ENCODE results near the gene TGDS. TPM values are rescaled to one million over a fixed set of nuclear protein-coding genes. Genes with fewer than 3 reads are reported as not detected.

Gene TGDS
- total RNA-seq, 1 donor from 2014 or later, result 7.2 TPM

- Mint-ChIP-seq H3K36me3 (ENCODE audit: unreplicated experiment) (peaks cover 49% of the 10 kb centered on the region), H3K4me3 (ENCODE audit: unreplicated experiment) (no peak overlapping the region), H3K9me3 (ENCODE audit: unreplicated experiment) (no peaks in the 10 kb centered on the region), H3K27ac (ENCODE audit: unreplicated experiment) (no peak overlapping the region), H3K4me1 (ENCODE audit: unreplicated experiment) (no peaks in the 10 kb centered on the region), H3K27me3 (ENCODE audit: unreplicated experiment) (no peaks in the 10 kb centered on the region)
- no peak for TF ChIP-seq CTCF (IDR thresholded peaks at IDR 0.05)
- DNase-seq (ENCODE audit: extremely low spot score, unreplicated experiment), result no peak
These were observed 36.5 kb upstream of the TGDS start for GRCh38 chr13:94632226-94632980.

- DNase-seq (ENCODE audit: extremely low spot score, unreplicated experiment), result no peak
- no peak overlapping the region for H3K4me3 Mint-ChIP-seq (ENCODE audit: unreplicated experiment)
- H3K4me1 Mint-ChIP-seq (ENCODE audit: unreplicated experiment), result no peaks in the 10 kb centered on the region
- H3K36me3 Mint-ChIP-seq (ENCODE audit: unreplicated experiment), result peaks cover 52% of the 10 kb centered on the region
- no peaks in the 10 kb centered on the region for H3K9me3 Mint-ChIP-seq (ENCODE audit: unreplicated experiment)
- no peak overlapping the region for H3K27ac Mint-ChIP-seq (ENCODE audit: unreplicated experiment)
- no peak for TF ChIP-seq CTCF (IDR thresholded peaks at IDR 0.05)
- no peaks in the 10 kb centered on the region for H3K27me3 Mint-ChIP-seq (ENCODE audit: unreplicated experiment)
These were observed 34.9 kb upstream of the TGDS start for GRCh38 chr13:94630858-94631257.

- H3K4me1 Mint-ChIP-seq (ENCODE audit: unreplicated experiment), result no peaks in the 10 kb centered on the region
- H3K36me3 Mint-ChIP-seq (ENCODE audit: unreplicated experiment), result peaks cover 39% of the 10 kb centered on the region
- no peaks in the 10 kb centered on the region for H3K27me3 Mint-ChIP-seq (ENCODE audit: unreplicated experiment)
- no peak for DNase-seq (ENCODE audit: extremely low spot score, unreplicated experiment)
- no peak overlapping the region for H3K4me3 Mint-ChIP-seq (ENCODE audit: unreplicated experiment)
- TF ChIP-seq CTCF (IDR thresholded peaks at IDR 0.05), result no peak
- H3K9me3 Mint-ChIP-seq (ENCODE audit: unreplicated experiment), result no peaks in the 10 kb centered on the region
- H3K27ac Mint-ChIP-seq (ENCODE audit: unreplicated experiment), result no peak overlapping the region
These were observed 27.4 kb upstream of the TGDS start for GRCh38 chr13:94623316-94623715.

- H3K27me3 Mint-ChIP-seq (ENCODE audit: unreplicated experiment), result no peaks in the 10 kb centered on the region
- H3K4me3 Mint-ChIP-seq (ENCODE audit: unreplicated experiment), result no peak overlapping the region
- TF ChIP-seq CTCF (IDR thresholded peaks at IDR 0.05), result no peak
- DNase-seq (ENCODE audit: extremely low spot score, unreplicated experiment), result no peak
- peaks cover 37% of the 10 kb centered on the region for H3K36me3 Mint-ChIP-seq (ENCODE audit: unreplicated experiment)
- no peaks in the 10 kb centered on the region for H3K9me3 Mint-ChIP-seq (ENCODE audit: unreplicated experiment)
- H3K27ac Mint-ChIP-seq (ENCODE audit: unreplicated experiment), result no peak overlapping the region
- no peaks in the 10 kb centered on the region for H3K4me1 Mint-ChIP-seq (ENCODE audit: unreplicated experiment)
These were observed 26.4 kb upstream of the TGDS start for GRCh38 chr13:94622344-94622743.

GRCh38 chr13:94620286-94620896 lies 24.4 kb upstream of the TGDS start:
- Mint-ChIP-seq H3K36me3 (ENCODE audit: unreplicated experiment) (peaks cover 33% of the 10 kb centered on the region), H3K27ac (ENCODE audit: unreplicated experiment) (no peak overlapping the region), H3K4me1 (ENCODE audit: unreplicated experiment) (no peaks in the 10 kb centered on the region), H3K9me3 (ENCODE audit: unreplicated experiment) (no peaks in the 10 kb centered on the region), H3K4me3 (ENCODE audit: unreplicated experiment) (no peak overlapping the region), H3K27me3 (ENCODE audit: unreplicated experiment) (no peaks in the 10 kb centered on the region)
- TF ChIP-seq CTCF (IDR thresholded peaks at IDR 0.05), result peak; percentile 76
- no peak for DNase-seq (ENCODE audit: extremely low spot score, unreplicated experiment)
